Liver (tissue), 9 donors: ENCODE measurements around the gene VPS26A. TPM values are rescaled to one million over a fixed set of nuclear protein-coding genes. Genes with fewer than 3 reads are reported as not detected.
"Not testable (repeated sequence)": the region's sequence is repeated elsewhere in the genome, so short reads cannot be mapped to it uniquely, and the experiment has no call there.

ENCODE experiments used
- DNase-seq: peaks from one replicate; pipeline ENCODE4 v3.0.0-alpha.2; 2017; ENCODE audit warnings: low spot score
- H3K27ac ChIP-seq, 2 donors: one replicate each; pipeline ENCODE4 v1.7.0; 2013; ENCODE audit warnings: inconsistent platforms in 2 of 2, low read length in 2 of 2, control low read depth in 1 of 2, low read depth in 1 of 2, mild to moderate bottlenecking in 1 of 2
- H3K27me3 ChIP-seq, 4 donors: one replicate each; pipeline versions ENCODE4 v1.6.1 to v1.7.0; 2013; ENCODE audit warnings: low read length in 3 of 4, inconsistent platforms in 1 of 4, mild to moderate bottlenecking in 1 of 4, moderate library complexity in 1 of 4; ENCODE audit not compliant: control insufficient read depth in 4 of 4, insufficient read depth in 4 of 4
- H3K36me3 ChIP-seq, 4 donors: one replicate each; pipeline versions ENCODE4 v1.6.1 to v1.7.0; 2013; ENCODE audit warnings: low read length in 3 of 4, mild to moderate bottlenecking in 3 of 4, low read depth in 1 of 4, moderate library complexity in 1 of 4; ENCODE audit not compliant: control insufficient read depth in 4 of 4, insufficient read depth in 3 of 4
- H3K4me1 ChIP-seq, 4 donors: one replicate each; pipeline versions ENCODE4 v1.6.1 to v1.7.0; 2013; ENCODE audit warnings: low read length in 3 of 4, mild to moderate bottlenecking in 3 of 4, moderate library complexity in 1 of 4; ENCODE audit not compliant: control insufficient read depth in 4 of 4, insufficient read depth in 4 of 4
- H3K4me3 ChIP-seq, 3 donors: one replicate each; pipeline versions ENCODE4 v1.6.1 to v1.7.0; 2013; ENCODE audit warnings: low read length in 3 of 3, control low read depth in 1 of 3, low read depth in 1 of 3, mild to moderate bottlenecking in 1 of 3
- H3K9ac ChIP-seq, 2 donors: one replicate each; pipeline ENCODE4 v1.7.0; 2013; ENCODE audit warnings: low read length in 2 of 2, mild to moderate bottlenecking in 2 of 2, moderate library complexity in 2 of 2, control low read depth in 1 of 2, low read depth in 1 of 2
- H3K9me3 ChIP-seq, 4 donors: one replicate each; pipeline versions ENCODE4 v1.6.1 to v1.7.0; 2013; ENCODE audit warnings: low read length in 3 of 4; ENCODE audit not compliant: control insufficient read depth in 4 of 4
- ATF3 ChIP-seq: IDR thresholded peaks from 2 replicates; pipeline ENCODE4 v1.6.1; 2016; ENCODE audit warnings: antibody characterized with exemption
- CTCF ChIP-seq: fragments of 150-350 bp; IDR thresholded peaks from 2 replicates; pipeline ENCODE4 v1.5.1; 2017; ENCODE audit warnings: improper control_type of control experiment, low read depth, low read length; ENCODE audit not compliant: missing input control
- FOXA1 ChIP-seq: IDR thresholded peaks from 2 replicates; pipeline ENCODE4 v1.6.1; 2016; ENCODE audit warnings: antibody characterized with exemption
- FOXA2 ChIP-seq: IDR thresholded peaks from 2 replicates; pipeline ENCODE4 v1.6.1; 2016; ENCODE audit warnings: antibody characterized with exemption
- GABPA ChIP-seq, 2 donors: IDR thresholded peaks in 1 of 2; conservative IDR thresholded peaks in 1 of 2; 2 replicates each; pipeline ENCODE4 v1.6.1; 2016; ENCODE audit warnings: antibody characterized with exemption in 2 of 2, mild to moderate bottlenecking in 1 of 2, moderate library complexity in 1 of 2
- HNF4A ChIP-seq, 2 donors: conservative IDR thresholded peaks; 2 replicates each; pipeline ENCODE4 v1.6.1; 2016; ENCODE audit warnings: antibody characterized with exemption in 2 of 2, mild to moderate bottlenecking in 2 of 2
- HNF4G ChIP-seq: IDR thresholded peaks from 2 replicates; pipeline ENCODE4 v1.6.1; 2016; ENCODE audit warnings: antibody characterized with exemption
- JUND ChIP-seq, 2 donors: IDR thresholded peaks; 2 replicates each; pipeline ENCODE4 v1.6.1; 2016; ENCODE audit warnings: antibody characterized with exemption in 2 of 2
- MAX ChIP-seq: IDR thresholded peaks from 2 replicates; pipeline ENCODE4 v1.6.1; 2016; ENCODE audit warnings: antibody characterized with exemption
- NR2F2 ChIP-seq: IDR thresholded peaks from 2 replicates; pipeline ENCODE4 v1.6.1; 2016; ENCODE audit warnings: antibody characterized with exemption
- REST ChIP-seq: IDR thresholded peaks from 2 replicates; pipeline ENCODE4 v1.6.1; 2016; ENCODE audit warnings: antibody characterized with exemption, mild to moderate bottlenecking
- RXRA ChIP-seq, 2 donors: IDR thresholded peaks; 2 replicates each; pipeline ENCODE4 v1.6.1; 2017 to 2018; ENCODE audit warnings: antibody characterized with exemption in 2 of 2, mild to moderate bottlenecking in 1 of 2
- SP1 ChIP-seq: IDR thresholded peaks from 2 replicates; pipeline ENCODE4 v1.6.1; 2018; ENCODE audit warnings: antibody characterized with exemption, mild to moderate bottlenecking
- TAF1 ChIP-seq: conservative IDR thresholded peaks from 2 replicates; pipeline ENCODE4 v1.6.1; 2016; ENCODE audit warnings: antibody characterized with exemption, mild to moderate bottlenecking
- YY1 ChIP-seq: IDR thresholded peaks from 2 replicates; pipeline ENCODE4 v1.6.1; 2016; ENCODE audit warnings: antibody characterized with exemption, mild to moderate bottlenecking
- ZBTB33 ChIP-seq: IDR thresholded peaks from 2 replicates; pipeline ENCODE4 v1.6.1; 2016; ENCODE audit warnings: antibody characterized with exemption
- WGBS: extraction: QIAGEN DNeasy Blood & Tissue Kit; methylation state at CpG from one replicate; pipeline ENCODE4 v1.1.7; 2013; 5-methylcytosine and 5-hydroxymethylcytosine counted together
- polyA plus RNA-seq, 2 donors: library from polyadenylated mRNA; stranded (reverse) in 1 of 2; unstranded in 1 of 2; fragments of 200-250 nt in 1 of 2; fragments of >200 nt in 1 of 2; fragmentation: Nextera tagmentation in 1 of 2; extraction: Ambion mirVana in 1 of 2; gene quantifications; one replicate each; pipeline versions ENCODE4 v1.2.1 to v1.2.3, GENCODE V29; 2013 to 2015
- total RNA-seq, 2 donors: library from RNA; depleted of rRNA; stranded (reverse); fragments of >200 nt; gene quantifications; one replicate each; pipeline ENCODE4 v1.2.3, GENCODE V29; 2014
- donor health status: healthy.
- donor health status: healthy.
- donor health status: healthy.
- donor health status: healthy.
- donor health status: healthy.

Gene VPS26A
- total and polyA plus RNA-seq, 4 donors: 10.9 to 21.4 (median 14.5) TPM

GRCh38 chr10:69172241-69172982 lies 48.4 kb downstream of the VPS26A start:
- Histone ChIP-seq H3K4me1 (no peaks in the 10 kb centered on the region), H3K36me3 (peaks cover under 1 to 33% (median 29%) of the 10 kb centered on the region in 4 donors), H3K9ac (no peak overlapping the region), H3K9me3 (no peaks in the 10 kb centered on the region), H3K27me3 (no peaks in the 10 kb centered on the region), H3K27ac (no peak overlapping the region), H3K4me3 (no peak overlapping the region)
- TF ChIP-seq MAX (no peak), ZBTB33 (no peak), GABPA (IDR thresholded peaks at IDR 0.05 in 1 of 2, conservative IDR thresholded peaks at IDR 0.05 in 1 of 2) (no peak), FOXA1 (no peak), FOXA2 (no peak), ATF3 (no peak), TAF1 (no peak), CTCF (no peak), YY1 (no peak)
- WGBS: 91% methylated on average over 3 of the region's 3 CpGs
- no peak for DNase-seq

- H3K36me3 ChIP-seq: peaks cover 0 to 21% (median 18%) of the 10 kb centered on the region in 4 donors
Observed at GRCh38 chr10:69175326-69175725, 51.3 kb downstream of the VPS26A start.

GRCh38 chr10:69176823-69177222 lies 52.8 kb downstream of the VPS26A start:
- H3K9me3 ChIP-seq: no peaks in the 10 kb centered on the region
- H3K36me3 ChIP-seq: peaks cover 0 to 7% (median 6%) of the 10 kb centered on the region in 4 donors
- peaks cover 0 to 21% (median 17%) of the 10 kb centered on the region in 4 donors for H3K4me1 ChIP-seq
- H3K9ac ChIP-seq: no peak overlapping the region
- no peak overlapping the region for H3K4me3 ChIP-seq
- no peak for DNase-seq
- 83% methylated on average over 2 of the region's 2 CpGs for WGBS
- no peaks in the 10 kb centered on the region for H3K27me3 ChIP-seq
- no peak overlapping the region for H3K27ac ChIP-seq
- no peak for TF ChIP-seq SP1
- TF ChIP-seq RXRA (IDR thresholded peaks at IDR 0.05): no peak
- TF ChIP-seq MAX: no peak
- no peak for TF ChIP-seq HNF4A (conservative IDR thresholded peaks at IDR 0.05)
- no peak for TF ChIP-seq GABPA (IDR thresholded peaks at IDR 0.05 in 1 of 2, conservative IDR thresholded peaks at IDR 0.05 in 1 of 2)
- no peak for TF ChIP-seq JUND (IDR thresholded peaks at IDR 0.05)
- TF ChIP-seq HNF4G: no peak
- no peak for TF ChIP-seq FOXA2
- TF ChIP-seq YY1: no peak
- no peak for TF ChIP-seq REST
- TF ChIP-seq NR2F2: no peak
- no peak for TF ChIP-seq CTCF

More at GRCh38 chr10:69175326-69175725, 51.3 kb downstream of the VPS26A start:
- not testable (repeated sequence) for H3K27ac ChIP-seq, H3K4me3 ChIP-seq, DNase-seq, H3K4me1 ChIP-seq, H3K27me3 ChIP-seq, H3K9ac ChIP-seq, H3K9me3 ChIP-seq
- 88% methylated on average over 4 of the region's 4 CpGs for whole genome bisulfite sequencing
